Trophoblast cell (in vitro differentiated cells and primary cell): ENCODE data around the gene CHRNB2.

Experiments used
- DNase-seq, 2 donors: peaks; one replicate each; pipeline ENCODE4 v3.0.0-alpha.2; 2016
- H2AFZ ChIP-seq: 2 replicates; pipeline ENCODE4 v1.6.1; 2013; ENCODE audit warnings: low read length, moderate library complexity, mild to moderate bottlenecking; ENCODE audit not compliant: insufficient read depth, poor library complexity
- H2AK5ac ChIP-seq: 2 replicates; pipeline ENCODE4 v1.6.1; 2013; ENCODE audit warnings: mild to moderate bottlenecking, low read length
- H2BK120ac ChIP-seq: 2 replicates; pipeline ENCODE4 v1.6.1; 2013; ENCODE audit warnings: low read length, mild to moderate bottlenecking, moderate library complexity; ENCODE audit not compliant: insufficient read depth, poor library complexity
- H2BK12ac ChIP-seq: 2 replicates; pipeline ENCODE4 v1.6.1; 2013; ENCODE audit warnings: mild to moderate bottlenecking, low read length, moderate library complexity
- H2BK5ac ChIP-seq: 2 replicates; pipeline ENCODE4 v1.6.1; 2013; ENCODE audit warnings: low read length, low read depth, moderate library complexity, mild to moderate bottlenecking; ENCODE audit not compliant: poor library complexity
- H3K14ac ChIP-seq: 2 replicates; pipeline ENCODE4 v1.6.1; 2013; ENCODE audit warnings: mild to moderate bottlenecking, low read length
- H3K18ac ChIP-seq: 2 replicates; pipeline ENCODE4 v1.6.1; 2013; ENCODE audit warnings: mild to moderate bottlenecking, low read length
- H3K23ac ChIP-seq: 2 replicates; pipeline ENCODE4 v1.6.1; 2013; ENCODE audit warnings: low read length
- H3K27ac ChIP-seq: 2 replicates; pipeline ENCODE4 v1.5.1; 2013; ENCODE audit warnings: low read depth, mild to moderate bottlenecking, inconsistent platforms, low read length, moderate library complexity
- H3K27me3 ChIP-seq: 2 replicates; pipeline ENCODE4 v1.6.1; 2013; ENCODE audit warnings: inconsistent platforms, mild to moderate bottlenecking, low read length, moderate library complexity; ENCODE audit not compliant: insufficient read depth
- H3K36me3 ChIP-seq, 2 experiments: 1 replicate in 1 of 2; 2 replicates in 1 of 2; pipeline ENCODE4 v1.6.1; 2013; ENCODE audit warnings: low read length in 2 of 2, mild to moderate bottlenecking in 2 of 2, moderate library complexity in 1 of 2; ENCODE audit not compliant: insufficient read depth in 2 of 2, control insufficient read depth in 1 of 2
- H3K4ac ChIP-seq: 2 replicates; pipeline ENCODE4 v1.6.1; 2013; ENCODE audit warnings: low read depth, mild to moderate bottlenecking, low read length, moderate library complexity
- H3K4me1 ChIP-seq, 2 experiments: 1 replicate in 1 of 2; 2 replicates in 1 of 2; pipeline ENCODE4 v1.6.1; 2013; ENCODE audit warnings: low read length in 2 of 2, mild to moderate bottlenecking in 2 of 2, moderate library complexity in 1 of 2; ENCODE audit not compliant: insufficient read depth in 2 of 2, control insufficient read depth in 1 of 2
- H3K4me2 ChIP-seq: 2 replicates; pipeline ENCODE4 v1.6.1; 2013; ENCODE audit warnings: inconsistent platforms, mild to moderate bottlenecking, low read length, moderate library complexity
- H3K4me3 ChIP-seq: 2 replicates; pipeline ENCODE4 v1.5.1; 2013; ENCODE audit warnings: mild to moderate bottlenecking, low read depth, low read length, inconsistent platforms
- H3K79me1 ChIP-seq: one replicate; pipeline ENCODE4 v1.6.1; 2013; ENCODE audit warnings: low read length
- H3K79me2 ChIP-seq: 2 replicates; pipeline ENCODE4 v1.6.1; 2013; ENCODE audit warnings: low read length, mild to moderate bottlenecking; ENCODE audit not compliant: control insufficient read depth, insufficient read depth, poor library complexity
- H3K9ac ChIP-seq: 2 replicates; pipeline ENCODE4 v1.6.1; 2013; ENCODE audit warnings: mild to moderate bottlenecking, low read length
- H3K9me3 ChIP-seq: 2 replicates; pipeline ENCODE4 v1.6.1; 2013; ENCODE audit warnings: low read depth, mild to moderate bottlenecking, control low read depth, inconsistent platforms, low read length; ENCODE audit not compliant: insufficient read depth
- H4K12ac ChIP-seq: 2 replicates; pipeline ENCODE4 v1.6.1; 2013; ENCODE audit warnings: low read depth, mild to moderate bottlenecking, low read length, moderate library complexity
- H4K8ac ChIP-seq: 2 replicates; pipeline ENCODE4 v1.6.1; 2013; ENCODE audit warnings: low read depth, mild to moderate bottlenecking, low read length, moderate library complexity
- H4K91ac ChIP-seq: one replicate; pipeline ENCODE4 v1.6.1; 2013; ENCODE audit warnings: low read depth, mild to moderate bottlenecking, low read length, moderate library complexity
- WGBS: extraction: QIAGEN DNeasy Blood & Tissue Kit; methylation state at CpG from one replicate; pipeline ENCODE4 v1.1.7; 2013; ENCODE audit warnings: missing lambda C conversion rate; ENCODE audit not compliant: insufficient read length, insufficient coverage; ENCODE audit errors: extremely low coverage; 5-methylcytosine and 5-hydroxymethylcytosine counted together

CHRNB2 gene

GRCh38 chr1:154553056-154554030 is 14.2 kb upstream of the CHRNB2 start:
- Histone ChIP-seq H3K4me1 (peaks cover 8 to 16% of the 10 kb centered on the region in 2 experiments), H3K27ac (no peak overlapping the region), H3K79me1 (peaks cover 4% of the 10 kb centered on the region), H2AFZ (no peak overlapping the region), H3K4ac (no peak overlapping the region), H3K79me2 (peaks cover 13% of the 10 kb centered on the region), H3K4me2 (no peak overlapping the region), H2BK120ac (no peak overlapping the region), H3K36me3 (peaks cover 53 to 70% of the 10 kb centered on the region in 2 experiments), H3K9me3 (no peaks in the 10 kb centered on the region), H3K23ac (no peak overlapping the region), H2AK5ac (no peak overlapping the region), H4K12ac (no peak overlapping the region), H3K27me3 (no peaks in the 10 kb centered on the region), H2BK5ac (no peak overlapping the region), H4K8ac (no peak overlapping the region), H3K4me3 (no peak overlapping the region), H2BK12ac (no peak overlapping the region), H3K18ac (no peak overlapping the region), H4K91ac (no peak overlapping the region), H3K9ac (no peak overlapping the region), H3K14ac (no peak overlapping the region)
- no peak for DNase-seq
- no CpG with 5 or more reads among the region's 12 CpGs for WGBS

- Histone ChIP-seq H3K4me3 (no peak overlapping the region), H2AK5ac (no peak overlapping the region), H4K8ac (no peak overlapping the region), H3K4me1 (peaks cover 8 to 16% of the 10 kb centered on the region in 2 experiments), H2AFZ (no peak overlapping the region), H4K12ac (no peak overlapping the region), H3K4me2 (peak overlapping the region; percentile 78), H3K27ac (no peak overlapping the region), H3K14ac (no peak overlapping the region), H3K79me2 (peaks cover 13% of the 10 kb centered on the region), H3K79me1 (peaks cover 10% of the 10 kb centered on the region), H3K9ac (no peak overlapping the region), H3K18ac (no peak overlapping the region), H3K23ac (no peak overlapping the region), H2BK5ac (no peak overlapping the region), H4K91ac (no peak overlapping the region), H2BK120ac (no peak overlapping the region), H3K9me3 (no peaks in the 10 kb centered on the region), H3K36me3 (peaks cover 32 to 42% of the 10 kb centered on the region in 2 experiments), H3K27me3 (no peaks in the 10 kb centered on the region), H2BK12ac (no peak overlapping the region), H3K4ac (peak overlapping the region; percentile 68)
- WGBS: no CpG with 5 or more reads among the region's 4 CpGs
- peak in 1 of 2 donors; percentile 41 for DNase-seq
These were observed 11.2 kb upstream of the CHRNB2 start for GRCh38 chr1:154556422-154556821.

GRCh38 chr1:154557248-154557938 is 10.2 kb upstream of the CHRNB2 start:
- Histone ChIP-seq H3K23ac (no peak overlapping the region), H3K27ac (no peak overlapping the region), H2AK5ac (no peak overlapping the region), H3K4ac (peak overlapping the region; percentile 71), H3K9ac (peak overlapping the region; percentile 95), H3K9me3 (no peaks in the 10 kb centered on the region), H2AFZ (no peak overlapping the region), H4K91ac (peak overlapping the region; percentile 75), H2BK12ac (no peak overlapping the region), H3K14ac (peak overlapping the region; percentile 26), H4K12ac (no peak overlapping the region), H3K4me1 (peaks cover 8 to 16% of the 10 kb centered on the region in 2 experiments), H3K79me2 (peaks cover 13% of the 10 kb centered on the region), H2BK5ac (no peak overlapping the region), H3K4me3 (peak overlapping the region; percentile 80), H3K79me1 (peaks cover 10% of the 10 kb centered on the region), H3K36me3 (peaks cover 22 to 33% of the 10 kb centered on the region in 2 experiments), H2BK120ac (peak overlapping the region; percentile 68), H3K18ac (no peak overlapping the region), H4K8ac (peak overlapping the region; percentile 63), H3K27me3 (no peaks in the 10 kb centered on the region), H3K4me2 (peak overlapping the region; percentile 78)
- no peak for DNase-seq
- no CpG with 5 or more reads among the region's 7 CpGs for WGBS

GRCh38 chr1:154557939-154558719 is 9.4 kb upstream of the CHRNB2 start, which contains the start of gene UBE2Q1:
Gene UBE2Q1, minus strand, starts transcription at chr1:154558662. Its CDS starts 109 bp downstream, at chr1:154558553.
- H4K91ac ChIP-seq: peak within 1 kb of the TSS; percentile 75
- WGBS: no CpG with 5 or more reads among the region's 69 CpGs
- peak within 1 kb of the TSS; percentile 72 for H3K14ac ChIP-seq

More at GRCh38 chr1:154557939-154558719, 9.4 kb upstream of the CHRNB2 start, which contains the start of gene UBE2Q1:
- Histone ChIP-seq H2BK12ac (no peak within 1 kb of the TSS), H2BK120ac (peak within 1 kb of the TSS; percentile 68), H3K23ac (no peak within 1 kb of the TSS), H2AFZ (peak within 1 kb of the TSS; percentile 56), H3K4me1 (peaks cover 8 to 16% of the 10 kb centered on the region in 2 experiments), H4K8ac (peak within 1 kb of the TSS; percentile 78), H3K79me2 (peaks cover 13% of the 10 kb centered on the region), H3K27me3 (no peaks in the 10 kb centered on the region), H3K4me2 (peak within 1 kb of the TSS; percentile 82), H3K79me1 (peaks cover 10% of the 10 kb centered on the region), H2BK5ac (peak within 1 kb of the TSS; percentile 58), H3K4ac (peak within 1 kb of the TSS; percentile 71), H2AK5ac (peak within 1 kb of the TSS; percentile 57), H3K9ac (peak within 1 kb of the TSS; percentile 95), H3K4me3 (peak within 1 kb of the TSS; percentile 80), H4K12ac (peak within 1 kb of the TSS; percentile 58), H3K18ac (peak within 1 kb of the TSS; percentile 56), H3K27ac (peak within 1 kb of the TSS; percentile 79), H3K9me3 (no peaks in the 10 kb centered on the region), H3K36me3 (peaks cover 18 to 25% of the 10 kb centered on the region in 2 experiments)
- peak; percentile 48 to 64 for DNase-seq
